ENCODE data around the gene LRRC70. TPM values are rescaled to one million over a fixed set of nuclear protein-coding genes. Genes with fewer than 3 reads are reported as not detected.

LRRC70 gene
- total RNA-seq, 4 donors from 2014 or later: 0.54 to 10.1 (median 3.5) TPM

- no peaks in the 10 kb centered on the region for H3K4me1 ChIP-seq
- TF ChIP-seq POLR2AphosphoS5 (IDR thresholded peaks at IDR 0.05): no peak
- no peaks in the 10 kb centered on the region for H3K36me3 ChIP-seq
- H3K27me3 ChIP-seq: no peaks in the 10 kb centered on the region
- WGBS, 2 donors (ENCODE audit: low coverage in 1 of 2): 74 to 83% methylated on average over 2 of the region's 2 CpGs
- H3K27ac ChIP-seq: no peak overlapping the region
- ATAC-seq: no peak
- H3K9me3 ChIP-seq: no peaks in the 10 kb centered on the region
- no peak overlapping the region for H3K4me3 ChIP-seq
Measured at GRCh38 chr5:62575066-62575465, 3.6 kb upstream of the LRRC70 start.

- Histone ChIP-seq H3K36me3 (no peaks in the 10 kb centered on the region), H3K27me3 (no peaks in the 10 kb centered on the region), H3K9me3 (no peaks in the 10 kb centered on the region), H3K4me1 (no peaks in the 10 kb centered on the region), H3K27ac (no peak overlapping the region), H3K4me3 (no peak overlapping the region)
- no peak for ATAC-seq
- 56 to 100% methylated on average over 1 of the region's 1 CpG for WGBS, 2 donors (ENCODE audit: low coverage in 1 of 2)
- no peak for TF ChIP-seq CTCF (IDR thresholded peaks at IDR 0.05)
- TF ChIP-seq POLR2AphosphoS5 (IDR thresholded peaks at IDR 0.05): no peak
- no peak for TF ChIP-seq POLR2A (IDR thresholded peaks at IDR 0.05)
- TF ChIP-seq EP300 (IDR thresholded peaks at IDR 0.05): no peak
Measured at GRCh38 chr5:62575489-62575888, 3.1 kb upstream of the LRRC70 start.

- Histone ChIP-seq H3K27ac (no peak overlapping the region), H3K27me3 (no peaks in the 10 kb centered on the region), H3K9me3 (no peaks in the 10 kb centered on the region), H3K36me3 (no peaks in the 10 kb centered on the region), H3K4me3 (no peak overlapping the region), H3K4me1 (no peaks in the 10 kb centered on the region)
- ATAC-seq: no peak
- TF ChIP-seq EP300 (IDR thresholded peaks at IDR 0.05) (no peak), POLR2A (IDR thresholded peaks at IDR 0.05) (no peak), POLR2AphosphoS5 (IDR thresholded peaks at IDR 0.05) (no peak), CTCF (IDR thresholded peaks at IDR 0.05) (no peak)
- 87 to 91% methylated on average over 3 to 4 of the region's 4 CpGs for WGBS, 2 donors (ENCODE audit: low coverage in 1 of 2)
Measured at GRCh38 chr5:62576570-62577170, 1.9 kb upstream of the LRRC70 start.

GRCh38 chr5:62577488-62577887, 1.1 kb upstream of the LRRC70 start:
- H3K4me1 ChIP-seq: no peaks in the 10 kb centered on the region
- H3K36me3 ChIP-seq: peaks cover 0 to 3% of the 10 kb centered on the region in 2 donors
- WGBS, 2 donors (ENCODE audit: low coverage in 1 of 2): 84% methylated on average over 1 of the region's 1 CpG; no CpG with 5 or more reads in 1 of the 2 donors
- H3K9me3 ChIP-seq: no peaks in the 10 kb centered on the region
- H3K4me3 ChIP-seq: no peak overlapping the region
- no peak for ATAC-seq
- H3K27me3 ChIP-seq: no peaks in the 10 kb centered on the region
- no peak for TF ChIP-seq EP300 (IDR thresholded peaks at IDR 0.05)
- TF ChIP-seq CTCF (IDR thresholded peaks at IDR 0.05): no peak
- no peak for TF ChIP-seq POLR2A (IDR thresholded peaks at IDR 0.05)
- no peak for TF ChIP-seq POLR2AphosphoS5 (IDR thresholded peaks at IDR 0.05)
- no peak overlapping the region for H3K27ac ChIP-seq

GRCh38 chr5:62579761-62580160, 1.1 kb downstream of the LRRC70 start:
- no peaks in the 10 kb centered on the region for H3K4me1 ChIP-seq
- peak overlapping the region in 1 of 4 donors; percentile 12 for H3K27ac ChIP-seq
- no peaks in the 10 kb centered on the region for H3K27me3 ChIP-seq
- peak overlapping the region in 1 of 2 donors; percentile 18 for H3K4me3 ChIP-seq
- H3K9me3 ChIP-seq: no peaks in the 10 kb centered on the region
- WGBS, 2 donors (ENCODE audit: low coverage in 1 of 2): 82 to 84% methylated on average over 5 of the region's 5 CpGs
- peaks cover 0 to 3% of the 10 kb centered on the region in 2 donors for H3K36me3 ChIP-seq
- TF ChIP-seq CTCF (IDR thresholded peaks at IDR 0.05) (no peak), EP300 (IDR thresholded peaks at IDR 0.05) (no peak), POLR2A (IDR thresholded peaks at IDR 0.05) (no peak), POLR2AphosphoS5 (IDR thresholded peaks at IDR 0.05) (no peak)
- no peak for ATAC-seq
